GM12873 (cell line): ENCODE data around the gene MFSD12.

Source experiments
- TF ChIP-seq, protein P1 (sequence below): IDR thresholded peaks from 2 replicates; pipeline ENCODE4 v1.5.1; 2012; ENCODE audit warnings: low read depth, mild to moderate bottlenecking, moderate library complexity, low read length, control low read depth; ENCODE audit not compliant: insufficient read depth; ENCODE audit errors: missing control alignments

MFSD12 gene

DNA sequence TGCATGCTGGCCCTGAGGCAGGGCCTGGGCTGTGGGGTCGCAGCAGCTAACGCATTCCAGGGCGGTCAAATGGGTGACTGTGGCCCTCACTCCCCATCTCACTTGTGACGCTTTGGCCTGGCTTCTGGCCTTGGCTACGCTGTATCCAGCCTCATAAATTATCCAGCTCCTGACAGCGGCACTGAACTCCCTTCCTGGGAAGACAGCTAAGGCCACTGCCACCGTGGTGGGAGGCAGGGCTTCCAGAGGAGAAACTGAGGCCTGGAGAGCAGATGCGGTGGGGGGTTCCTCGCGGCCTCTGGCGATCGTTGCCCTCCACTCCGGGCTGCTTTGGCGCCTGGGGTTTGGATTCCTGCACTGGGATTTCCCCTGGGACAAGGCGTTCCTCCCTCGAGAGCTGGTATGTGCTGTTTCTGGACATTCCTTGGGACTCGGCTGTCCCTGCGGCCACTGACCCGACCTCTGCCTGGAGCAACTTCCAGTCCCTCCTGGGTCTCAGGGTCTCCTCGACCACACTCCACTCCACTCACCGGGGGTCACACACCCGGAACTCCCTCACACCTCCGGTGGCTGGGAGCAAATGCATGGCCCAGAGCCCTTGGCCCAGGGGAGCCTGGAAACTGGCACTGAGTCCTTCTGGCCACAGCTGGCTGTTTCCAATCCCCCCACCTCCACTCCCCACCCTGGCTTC is 45.9 kb upstream of the MFSD12 start:
- TF ChIP-seq, protein P1, sequence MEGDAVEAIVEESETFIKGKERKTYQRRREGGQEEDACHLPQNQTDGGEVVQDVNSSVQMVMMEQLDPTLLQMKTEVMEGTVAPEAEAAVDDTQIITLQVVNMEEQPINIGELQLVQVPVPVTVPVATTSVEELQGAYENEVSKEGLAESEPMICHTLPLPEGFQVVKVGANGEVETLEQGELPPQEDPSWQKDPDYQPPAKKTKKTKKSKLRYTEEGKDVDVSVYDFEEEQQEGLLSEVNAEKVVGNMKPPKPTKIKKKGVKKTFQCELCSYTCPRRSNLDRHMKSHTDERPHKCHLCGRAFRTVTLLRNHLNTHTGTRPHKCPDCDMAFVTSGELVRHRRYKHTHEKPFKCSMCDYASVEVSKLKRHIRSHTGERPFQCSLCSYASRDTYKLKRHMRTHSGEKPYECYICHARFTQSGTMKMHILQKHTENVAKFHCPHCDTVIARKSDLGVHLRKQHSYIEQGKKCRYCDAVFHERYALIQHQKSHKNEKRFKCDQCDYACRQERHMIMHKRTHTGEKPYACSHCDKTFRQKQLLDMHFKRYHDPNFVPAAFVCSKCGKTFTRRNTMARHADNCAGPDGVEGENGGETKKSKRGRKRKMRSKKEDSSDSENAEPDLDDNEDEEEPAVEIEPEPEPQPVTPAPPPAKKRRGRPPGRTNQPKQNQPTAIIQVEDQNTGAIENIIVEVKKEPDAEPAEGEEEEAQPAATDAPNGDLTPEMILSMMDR: no peak

DNA sequence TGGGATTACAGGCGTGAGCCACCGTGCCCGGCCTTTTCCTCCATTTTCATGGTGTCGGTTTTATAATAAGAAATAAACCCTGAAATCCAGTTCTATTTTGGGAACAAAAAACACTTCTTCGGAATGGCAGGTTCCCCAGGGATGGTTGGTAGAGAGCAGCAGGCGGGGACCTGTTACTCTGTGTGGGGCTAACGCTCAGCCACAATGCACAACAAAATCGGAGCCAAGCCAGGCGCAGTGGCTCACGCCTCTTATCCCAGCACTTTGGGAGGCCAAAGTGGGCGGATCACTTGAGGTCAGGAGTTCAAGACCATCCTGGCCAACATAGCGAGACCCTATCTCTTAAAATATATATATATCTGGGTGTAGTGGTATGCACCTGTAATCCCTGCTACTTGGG is 43.6 kb upstream of the MFSD12 start:
- TF ChIP-seq, protein P1: no peak

DNA sequence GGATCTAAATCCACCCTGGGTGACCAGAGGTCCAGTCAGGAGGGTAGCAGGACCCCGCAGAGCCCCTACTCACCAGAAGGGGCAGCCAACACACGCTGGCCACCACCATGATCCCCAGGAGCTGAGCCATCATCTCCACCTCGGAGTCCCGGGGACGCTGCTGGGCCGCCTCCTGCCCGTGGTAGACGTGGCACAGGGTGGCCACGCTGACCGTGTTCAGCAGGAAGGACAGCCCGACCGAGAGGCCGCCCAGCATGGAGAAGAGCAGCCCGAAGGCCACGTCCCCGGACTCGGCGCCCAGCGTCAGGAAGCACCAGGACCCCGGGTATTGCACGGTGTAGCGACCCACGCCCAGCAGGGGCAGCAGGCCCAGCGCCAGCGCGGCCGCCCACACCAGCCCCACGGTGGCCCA is 42.4 kb upstream of the MFSD12 start:
- TF ChIP-seq, protein P1: peak; percentile 16

DNA sequence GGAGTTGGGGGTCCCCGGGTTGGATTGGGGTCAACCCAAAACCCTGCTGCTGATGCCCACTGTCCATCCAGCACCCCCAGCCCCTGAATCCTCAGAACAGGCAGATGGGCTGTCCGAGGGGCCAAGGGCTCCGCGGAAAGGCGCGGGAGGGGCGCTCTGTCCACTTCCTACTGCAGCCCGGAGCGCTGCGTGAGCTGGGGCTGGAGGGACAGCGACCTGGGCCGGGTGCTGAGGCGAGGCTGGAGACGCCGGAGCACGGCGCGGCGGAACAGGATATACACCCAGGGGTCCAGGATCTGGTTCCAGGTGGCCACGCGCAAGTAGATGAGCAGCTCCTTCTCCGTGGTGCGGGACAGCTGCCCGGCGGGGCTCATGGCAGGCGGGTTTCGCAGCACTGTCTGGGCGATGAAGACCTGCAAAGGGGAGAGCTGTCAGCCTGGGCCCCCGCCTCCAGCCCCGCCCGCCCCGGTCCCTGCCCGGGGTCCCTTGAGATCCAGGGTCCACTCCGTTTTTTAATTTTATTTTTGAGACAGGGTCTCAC is 38.2 kb upstream of the MFSD12 start:
- TF ChIP-seq, protein P1: no peak

DNA sequence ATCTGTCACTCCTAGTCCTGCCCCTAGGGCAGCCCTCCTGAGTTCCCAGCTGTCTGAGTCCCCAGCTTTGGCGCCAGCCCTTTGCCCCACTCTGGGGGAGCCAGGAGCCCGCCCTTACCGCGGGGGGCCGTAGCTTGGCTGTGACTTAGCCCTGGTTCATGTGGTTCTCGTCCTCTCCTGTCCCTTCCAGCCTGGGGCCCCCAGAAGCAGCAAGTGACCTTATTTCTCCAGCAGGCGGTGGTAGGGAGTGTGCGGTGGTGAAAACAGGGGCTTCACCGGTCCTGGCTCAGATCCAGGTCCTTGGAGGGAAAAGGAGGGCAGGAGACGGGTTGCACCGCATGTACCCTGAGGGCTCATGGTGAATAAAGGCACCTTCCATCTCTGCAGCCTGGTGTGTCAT is 35.8 kb upstream of the MFSD12 start:
- TF ChIP-seq, protein P1: no peak

DNA sequence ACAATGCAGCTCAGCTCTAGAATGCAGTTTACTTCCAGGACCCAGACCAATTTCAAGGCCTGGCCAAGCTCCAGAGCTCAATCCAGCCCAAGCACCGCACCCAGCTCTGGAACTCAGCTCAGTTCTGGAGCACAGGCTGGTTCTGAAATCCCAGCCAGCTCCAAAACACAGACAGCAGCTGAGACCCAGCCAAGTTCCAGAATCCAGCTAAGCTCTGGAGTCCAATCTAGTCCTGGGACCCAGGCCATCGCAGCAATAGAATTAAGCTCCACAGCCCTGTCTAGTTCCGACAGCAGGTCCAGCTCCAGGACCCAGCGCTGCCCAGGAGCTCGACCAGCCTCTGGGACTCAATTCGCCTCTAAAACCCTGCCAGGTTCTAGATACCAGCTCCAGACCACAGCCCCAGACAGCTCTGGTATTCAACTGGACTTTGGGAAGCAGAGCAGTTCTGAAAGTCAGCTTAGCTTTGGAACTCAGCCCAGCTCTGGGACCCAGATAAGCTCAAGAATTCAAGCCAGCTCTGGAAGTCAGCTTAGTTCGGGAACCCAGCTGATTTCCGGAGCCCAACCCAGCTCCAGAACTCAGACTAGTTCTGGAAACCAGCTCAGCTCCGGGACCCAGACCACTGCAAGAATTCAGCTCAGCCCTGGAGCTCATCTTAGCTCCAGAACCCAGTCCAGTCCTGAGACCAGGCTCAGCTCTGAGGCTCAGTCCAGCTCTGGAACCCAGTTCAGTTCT is 34.7 kb upstream of the MFSD12 start:
- TF ChIP-seq, protein P1: no peak

DNA sequence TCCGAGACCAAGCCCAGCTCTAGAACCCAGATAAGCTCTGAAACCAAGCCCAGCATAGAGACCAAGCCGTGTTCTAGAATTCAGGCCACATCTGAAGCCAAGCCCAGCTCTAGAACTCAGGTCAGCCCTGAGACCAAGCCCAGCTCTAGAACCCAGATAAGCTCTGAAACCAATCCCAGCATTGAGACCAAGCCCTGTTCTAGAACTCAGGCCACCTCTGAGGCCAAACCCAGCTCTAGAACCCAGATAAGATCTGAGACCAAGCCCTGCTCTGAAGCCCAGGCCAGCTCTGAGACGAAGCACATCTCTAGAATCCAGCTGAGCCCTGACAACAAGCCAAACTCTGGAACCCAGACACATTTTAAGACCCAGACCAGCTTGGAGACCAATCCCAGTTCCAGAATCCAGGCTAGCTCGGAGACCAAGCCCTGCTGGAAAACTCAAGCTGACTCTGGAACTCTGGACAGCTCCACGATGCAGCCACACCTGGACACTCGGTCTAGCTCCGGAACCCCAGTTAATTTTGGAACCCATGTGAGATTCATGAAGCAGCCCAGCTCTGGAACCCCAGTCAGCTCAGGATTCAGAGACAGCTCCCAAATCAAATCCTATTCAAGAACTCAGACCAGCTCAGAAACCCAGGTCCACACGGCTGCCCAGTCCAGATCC is 33.7 kb upstream of the MFSD12 start:
- TF ChIP-seq, protein P1: no peak
